ENCODE data around the gene UBAC1. TPM values are rescaled to one million over a fixed set of nuclear protein-coding genes. Genes with fewer than 3 reads are reported as not detected.

The UBAC1 gene
- total RNA-seq, 1 experiment from 2014 or later, result 55.6 TPM

DNA sequence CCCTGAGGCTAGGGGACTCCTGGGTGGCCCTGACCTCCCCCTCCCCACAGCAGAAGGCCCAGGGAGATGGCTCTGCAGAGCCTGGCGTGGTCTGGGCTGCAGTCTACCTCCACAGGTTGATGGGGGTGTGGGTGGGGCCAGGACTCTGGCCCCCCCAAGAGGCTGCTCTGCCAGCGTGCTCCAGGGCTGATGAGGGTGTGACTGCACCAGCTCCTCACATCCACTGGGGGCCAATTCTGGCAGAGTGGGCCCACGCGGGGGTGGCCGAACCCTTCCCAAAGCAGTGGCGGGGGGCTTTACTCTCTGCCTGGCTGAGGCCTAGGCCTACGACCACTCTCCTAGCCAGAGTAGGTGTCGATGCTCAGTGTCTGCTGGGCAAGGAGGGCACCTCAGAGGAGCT, 28.0 kb upstream of the UBAC1 start:
- H3K9me3 Mint-ChIP-seq, result no peaks in the 10 kb centered on the region
- ChIA-PET CTCF (interaction anchor here (1.0 to 4.3 kb wide), 4 partner anchors 14 to 149 kb away, joined by 3 to 17 read pairs (median 9); no protein-coding TSS in a partner anchor), POLR2A (interaction anchor here (0.8 kb wide), 1 partner anchor 22 kb away, joined by 3 read pairs; no protein-coding TSS in a partner anchor)
- no peaks in the 10 kb centered on the region for H3K27me3 Mint-ChIP-seq (ENCODE audit: low read depth)
- ATAC-seq (no peak), DNase-seq (ENCODE audit: low spot score) (no peak)
- peaks cover 21% of the 10 kb centered on the region for H3K4me1 Mint-ChIP-seq
- no peak for TF ChIP-seq NFYB (CRISPR knock-in tag; conservative IDR thresholded peaks at IDR 0.05; ENCODE audit: low read depth)
- TF ChIP-seq, protein P1, sequence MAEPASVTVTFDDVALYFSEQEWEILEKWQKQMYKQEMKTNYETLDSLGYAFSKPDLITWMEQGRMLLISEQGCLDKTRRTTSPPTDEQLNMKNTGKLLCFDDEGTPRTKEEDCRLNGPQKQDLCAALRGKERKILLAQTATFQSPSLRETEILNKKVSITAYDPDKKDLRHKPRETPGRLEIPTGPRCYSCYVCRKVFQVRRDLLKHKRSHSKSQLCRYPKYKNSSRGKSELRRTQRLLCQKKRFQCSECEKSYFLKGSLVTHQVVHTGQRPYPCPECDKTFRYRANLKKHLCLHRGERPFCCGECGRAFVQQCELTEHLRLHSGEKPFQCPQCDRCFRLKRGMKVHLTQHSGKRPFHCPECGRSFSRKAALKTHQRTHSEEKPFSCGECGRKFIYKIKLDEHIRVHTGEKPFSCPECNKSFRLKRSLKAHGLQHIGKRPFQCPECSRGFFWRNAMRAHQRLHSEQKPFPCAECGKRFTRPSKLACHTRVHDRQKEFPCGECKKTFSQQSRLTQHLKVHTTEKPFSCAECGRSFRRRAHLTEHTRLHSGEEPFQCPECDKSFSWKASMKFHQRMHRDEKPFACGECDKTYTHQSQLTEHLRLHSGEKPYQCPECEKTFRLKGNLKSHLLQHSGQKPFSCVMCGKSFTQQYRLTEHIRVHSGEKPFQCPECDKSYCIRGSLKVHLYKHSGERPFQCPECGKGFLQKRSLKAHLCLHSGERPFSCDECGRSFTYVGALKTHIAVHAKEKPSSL (CRISPR knock-in tag; conservative IDR thresholded peaks at IDR 0.05), result no peak
- TF ChIP-seq, protein P2, sequence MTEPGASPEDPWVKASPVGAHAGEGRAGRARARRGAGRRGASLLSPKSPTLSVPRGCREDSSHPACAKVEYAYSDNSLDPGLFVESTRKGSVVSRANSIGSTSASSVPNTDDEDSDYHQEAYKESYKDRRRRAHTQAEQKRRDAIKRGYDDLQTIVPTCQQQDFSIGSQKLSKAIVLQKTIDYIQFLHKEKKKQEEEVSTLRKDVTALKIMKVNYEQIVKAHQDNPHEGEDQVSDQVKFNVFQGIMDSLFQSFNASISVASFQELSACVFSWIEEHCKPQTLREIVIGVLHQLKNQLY (CRISPR knock-in tag; IDR thresholded peaks at IDR 0.05), result no peak
- TF ChIP-seq, protein P3, sequence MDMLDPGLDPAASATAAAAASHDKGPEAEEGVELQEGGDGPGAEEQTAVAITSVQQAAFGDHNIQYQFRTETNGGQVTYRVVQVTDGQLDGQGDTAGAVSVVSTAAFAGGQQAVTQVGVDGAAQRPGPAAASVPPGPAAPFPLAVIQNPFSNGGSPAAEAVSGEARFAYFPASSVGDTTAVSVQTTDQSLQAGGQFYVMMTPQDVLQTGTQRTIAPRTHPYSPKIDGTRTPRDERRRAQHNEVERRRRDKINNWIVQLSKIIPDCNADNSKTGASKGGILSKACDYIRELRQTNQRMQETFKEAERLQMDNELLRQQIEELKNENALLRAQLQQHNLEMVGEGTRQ (CRISPR knock-in tag; IDR thresholded peaks at IDR 0.05), result no peak
- no peak for TF ChIP-seq OVOL2 (CRISPR knock-in tag; IDR thresholded peaks at IDR 0.05; ENCODE audit: borderline replicate concordance)
- TF ChIP-seq GRHL2 (CRISPR knock-in tag; IDR thresholded peaks at IDR 0.05; ENCODE audit: insufficient replicate concordance, severe bottlenecking), result no peak
- no peak for TF ChIP-seq ZNF396 (CRISPR knock-in tag; IDR thresholded peaks at IDR 0.05; ENCODE audit: borderline replicate concordance)
- TF ChIP-seq, protein P4, sequence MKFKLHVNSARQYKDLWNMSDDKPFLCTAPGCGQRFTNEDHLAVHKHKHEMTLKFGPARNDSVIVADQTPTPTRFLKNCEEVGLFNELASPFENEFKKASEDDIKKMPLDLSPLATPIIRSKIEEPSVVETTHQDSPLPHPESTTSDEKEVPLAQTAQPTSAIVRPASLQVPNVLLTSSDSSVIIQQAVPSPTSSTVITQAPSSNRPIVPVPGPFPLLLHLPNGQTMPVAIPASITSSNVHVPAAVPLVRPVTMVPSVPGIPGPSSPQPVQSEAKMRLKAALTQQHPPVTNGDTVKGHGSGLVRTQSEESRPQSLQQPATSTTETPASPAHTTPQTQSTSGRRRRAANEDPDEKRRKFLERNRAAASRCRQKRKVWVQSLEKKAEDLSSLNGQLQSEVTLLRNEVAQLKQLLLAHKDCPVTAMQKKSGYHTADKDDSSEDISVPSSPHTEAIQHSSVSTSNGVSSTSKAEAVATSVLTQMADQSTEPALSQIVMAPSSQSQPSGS (CRISPR knock-in tag; IDR thresholded peaks at IDR 0.05; ENCODE audit: borderline replicate concordance, low read depth), result no peak
- TF ChIP-seq, protein P5, sequence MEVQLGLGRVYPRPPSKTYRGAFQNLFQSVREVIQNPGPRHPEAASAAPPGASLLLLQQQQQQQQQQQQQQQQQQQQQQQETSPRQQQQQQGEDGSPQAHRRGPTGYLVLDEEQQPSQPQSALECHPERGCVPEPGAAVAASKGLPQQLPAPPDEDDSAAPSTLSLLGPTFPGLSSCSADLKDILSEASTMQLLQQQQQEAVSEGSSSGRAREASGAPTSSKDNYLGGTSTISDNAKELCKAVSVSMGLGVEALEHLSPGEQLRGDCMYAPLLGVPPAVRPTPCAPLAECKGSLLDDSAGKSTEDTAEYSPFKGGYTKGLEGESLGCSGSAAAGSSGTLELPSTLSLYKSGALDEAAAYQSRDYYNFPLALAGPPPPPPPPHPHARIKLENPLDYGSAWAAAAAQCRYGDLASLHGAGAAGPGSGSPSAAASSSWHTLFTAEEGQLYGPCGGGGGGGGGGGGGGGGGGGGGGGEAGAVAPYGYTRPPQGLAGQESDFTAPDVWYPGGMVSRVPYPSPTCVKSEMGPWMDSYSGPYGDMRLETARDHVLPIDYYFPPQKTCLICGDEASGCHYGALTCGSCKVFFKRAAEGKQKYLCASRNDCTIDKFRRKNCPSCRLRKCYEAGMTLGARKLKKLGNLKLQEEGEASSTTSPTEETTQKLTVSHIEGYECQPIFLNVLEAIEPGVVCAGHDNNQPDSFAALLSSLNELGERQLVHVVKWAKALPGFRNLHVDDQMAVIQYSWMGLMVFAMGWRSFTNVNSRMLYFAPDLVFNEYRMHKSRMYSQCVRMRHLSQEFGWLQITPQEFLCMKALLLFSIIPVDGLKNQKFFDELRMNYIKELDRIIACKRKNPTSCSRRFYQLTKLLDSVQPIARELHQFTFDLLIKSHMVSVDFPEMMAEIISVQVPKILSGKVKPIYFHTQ (CRISPR knock-in tag; IDR thresholded peaks at IDR 0.05), result no peak
- TF ChIP-seq, protein P6, sequence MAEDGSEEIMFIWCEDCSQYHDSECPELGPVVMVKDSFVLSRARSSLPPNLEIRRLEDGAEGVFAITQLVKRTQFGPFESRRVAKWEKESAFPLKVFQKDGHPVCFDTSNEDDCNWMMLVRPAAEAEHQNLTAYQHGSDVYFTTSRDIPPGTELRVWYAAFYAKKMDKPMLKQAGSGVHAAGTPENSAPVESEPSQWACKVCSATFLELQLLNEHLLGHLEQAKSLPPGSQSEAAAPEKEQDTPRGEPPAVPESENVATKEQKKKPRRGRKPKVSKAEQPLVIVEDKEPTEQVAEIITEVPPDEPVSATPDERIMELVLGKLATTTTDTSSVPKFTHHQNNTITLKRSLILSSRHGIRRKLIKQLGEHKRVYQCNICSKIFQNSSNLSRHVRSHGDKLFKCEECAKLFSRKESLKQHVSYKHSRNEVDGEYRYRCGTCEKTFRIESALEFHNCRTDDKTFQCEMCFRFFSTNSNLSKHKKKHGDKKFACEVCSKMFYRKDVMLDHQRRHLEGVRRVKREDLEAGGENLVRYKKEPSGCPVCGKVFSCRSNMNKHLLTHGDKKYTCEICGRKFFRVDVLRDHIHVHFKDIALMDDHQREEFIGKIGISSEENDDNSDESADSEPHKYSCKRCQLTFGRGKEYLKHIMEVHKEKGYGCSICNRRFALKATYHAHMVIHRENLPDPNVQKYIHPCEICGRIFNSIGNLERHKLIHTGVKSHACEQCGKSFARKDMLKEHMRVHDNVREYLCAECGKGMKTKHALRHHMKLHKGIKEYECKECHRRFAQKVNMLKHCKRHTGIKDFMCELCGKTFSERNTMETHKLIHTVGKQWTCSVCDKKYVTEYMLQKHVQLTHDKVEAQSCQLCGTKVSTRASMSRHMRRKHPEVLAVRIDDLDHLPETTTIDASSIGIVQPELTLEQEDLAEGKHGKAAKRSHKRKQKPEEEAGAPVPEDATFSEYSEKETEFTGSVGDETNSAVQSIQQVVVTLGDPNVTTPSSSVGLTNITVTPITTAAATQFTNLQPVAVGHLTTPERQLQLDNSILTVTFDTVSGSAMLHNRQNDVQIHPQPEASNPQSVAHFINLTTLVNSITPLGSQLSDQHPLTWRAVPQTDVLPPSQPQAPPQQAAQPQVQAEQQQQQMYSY (CRISPR knock-in tag; IDR thresholded peaks at IDR 0.05), result no peak
- TF ChIP-seq SMAD3 (CRISPR knock-in tag; IDR thresholded peaks at IDR 0.05; ENCODE audit: borderline replicate concordance), result no peak
- no peak for TF ChIP-seq SMAD4 (CRISPR knock-in tag; IDR thresholded peaks at IDR 0.05)
- TF ChIP-seq FOXJ3 (CRISPR knock-in tag; IDR thresholded peaks at IDR 0.05; ENCODE audit: borderline replicate concordance), result no peak
- TF ChIP-seq ETV6 (CRISPR knock-in tag; IDR thresholded peaks at IDR 0.05), result no peak
- TF ChIP-seq ELF4 (CRISPR knock-in tag; IDR thresholded peaks at IDR 0.05; ENCODE audit: low read depth), result no peak
- TF ChIP-seq, protein P7, sequence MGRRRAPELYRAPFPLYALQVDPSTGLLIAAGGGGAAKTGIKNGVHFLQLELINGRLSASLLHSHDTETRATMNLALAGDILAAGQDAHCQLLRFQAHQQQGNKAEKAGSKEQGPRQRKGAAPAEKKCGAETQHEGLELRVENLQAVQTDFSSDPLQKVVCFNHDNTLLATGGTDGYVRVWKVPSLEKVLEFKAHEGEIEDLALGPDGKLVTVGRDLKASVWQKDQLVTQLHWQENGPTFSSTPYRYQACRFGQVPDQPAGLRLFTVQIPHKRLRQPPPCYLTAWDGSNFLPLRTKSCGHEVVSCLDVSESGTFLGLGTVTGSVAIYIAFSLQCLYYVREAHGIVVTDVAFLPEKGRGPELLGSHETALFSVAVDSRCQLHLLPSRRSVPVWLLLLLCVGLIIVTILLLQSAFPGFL (CRISPR knock-in tag; IDR thresholded peaks at IDR 0.05; ENCODE audit: borderline replicate concordance), result no peak
- TF ChIP-seq, protein P8, sequence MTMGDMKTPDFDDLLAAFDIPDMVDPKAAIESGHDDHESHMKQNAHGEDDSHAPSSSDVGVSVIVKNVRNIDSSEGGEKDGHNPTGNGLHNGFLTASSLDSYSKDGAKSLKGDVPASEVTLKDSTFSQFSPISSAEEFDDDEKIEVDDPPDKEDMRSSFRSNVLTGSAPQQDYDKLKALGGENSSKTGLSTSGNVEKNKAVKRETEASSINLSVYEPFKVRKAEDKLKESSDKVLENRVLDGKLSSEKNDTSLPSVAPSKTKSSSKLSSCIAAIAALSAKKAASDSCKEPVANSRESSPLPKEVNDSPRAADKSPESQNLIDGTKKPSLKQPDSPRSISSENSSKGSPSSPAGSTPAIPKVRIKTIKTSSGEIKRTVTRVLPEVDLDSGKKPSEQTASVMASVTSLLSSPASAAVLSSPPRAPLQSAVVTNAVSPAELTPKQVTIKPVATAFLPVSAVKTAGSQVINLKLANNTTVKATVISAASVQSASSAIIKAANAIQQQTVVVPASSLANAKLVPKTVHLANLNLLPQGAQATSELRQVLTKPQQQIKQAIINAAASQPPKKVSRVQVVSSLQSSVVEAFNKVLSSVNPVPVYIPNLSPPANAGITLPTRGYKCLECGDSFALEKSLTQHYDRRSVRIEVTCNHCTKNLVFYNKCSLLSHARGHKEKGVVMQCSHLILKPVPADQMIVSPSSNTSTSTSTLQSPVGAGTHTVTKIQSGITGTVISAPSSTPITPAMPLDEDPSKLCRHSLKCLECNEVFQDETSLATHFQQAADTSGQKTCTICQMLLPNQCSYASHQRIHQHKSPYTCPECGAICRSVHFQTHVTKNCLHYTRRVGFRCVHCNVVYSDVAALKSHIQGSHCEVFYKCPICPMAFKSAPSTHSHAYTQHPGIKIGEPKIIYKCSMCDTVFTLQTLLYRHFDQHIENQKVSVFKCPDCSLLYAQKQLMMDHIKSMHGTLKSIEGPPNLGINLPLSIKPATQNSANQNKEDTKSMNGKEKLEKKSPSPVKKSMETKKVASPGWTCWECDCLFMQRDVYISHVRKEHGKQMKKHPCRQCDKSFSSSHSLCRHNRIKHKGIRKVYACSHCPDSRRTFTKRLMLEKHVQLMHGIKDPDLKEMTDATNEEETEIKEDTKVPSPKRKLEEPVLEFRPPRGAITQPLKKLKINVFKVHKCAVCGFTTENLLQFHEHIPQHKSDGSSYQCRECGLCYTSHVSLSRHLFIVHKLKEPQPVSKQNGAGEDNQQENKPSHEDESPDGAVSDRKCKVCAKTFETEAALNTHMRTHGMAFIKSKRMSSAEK (CRISPR knock-in tag; IDR thresholded peaks at IDR 0.05; ENCODE audit: borderline replicate concordance), result no peak
- no peak for TF ChIP-seq TP53 (CRISPR knock-in tag; IDR thresholded peaks at IDR 0.05)
- TF ChIP-seq GABPB1 (CRISPR knock-in tag; IDR thresholded peaks at IDR 0.05), result no peak
- TF ChIP-seq IRF2 (CRISPR knock-in tag; IDR thresholded peaks at IDR 0.05; ENCODE audit: borderline replicate concordance, low read depth), result no peak
- no peaks in the 10 kb centered on the region for H3K36me3 Mint-ChIP-seq
- no peak overlapping the region for H3K4me3 Mint-ChIP-seq
- H3K27ac Mint-ChIP-seq, result no peak overlapping the region

Measured in WTC11 (cell line).